Esophagus muscularis mucosa (tissue), 3 donors: ENCODE data around the gene ENPP3.

Experiments used
- CTCF ChIP-seq, 3 experiments: fragments of 200-600 bp in 2 of 3; fragments of 450-650 bp in 1 of 3; sonication (generic) in 2 of 3; IDR thresholded peaks; one replicate each; pipeline ENCODE4 v1.5.1; 2017 to 2019; ENCODE audit warnings: antibody characterized with exemption in 3 of 3, mild to moderate bottlenecking in 2 of 3, moderate library complexity in 1 of 3
- POLR2A ChIP-seq: fragments of 450-650 bp; IDR thresholded peaks from one replicate; pipeline ENCODE4 v1.6.1; 2017; ENCODE audit warnings: antibody characterized with exemption, moderate library complexity, mild to moderate bottlenecking, low read depth
- POLR2AphosphoS5 ChIP-seq, 2 donors: sonication (generic); formaldehyde crosslinking; IDR thresholded peaks; one replicate each; pipeline ENCODE4 v1.6.1; 2017; ENCODE audit warnings: antibody characterized with exemption in 2 of 2

DNA sequence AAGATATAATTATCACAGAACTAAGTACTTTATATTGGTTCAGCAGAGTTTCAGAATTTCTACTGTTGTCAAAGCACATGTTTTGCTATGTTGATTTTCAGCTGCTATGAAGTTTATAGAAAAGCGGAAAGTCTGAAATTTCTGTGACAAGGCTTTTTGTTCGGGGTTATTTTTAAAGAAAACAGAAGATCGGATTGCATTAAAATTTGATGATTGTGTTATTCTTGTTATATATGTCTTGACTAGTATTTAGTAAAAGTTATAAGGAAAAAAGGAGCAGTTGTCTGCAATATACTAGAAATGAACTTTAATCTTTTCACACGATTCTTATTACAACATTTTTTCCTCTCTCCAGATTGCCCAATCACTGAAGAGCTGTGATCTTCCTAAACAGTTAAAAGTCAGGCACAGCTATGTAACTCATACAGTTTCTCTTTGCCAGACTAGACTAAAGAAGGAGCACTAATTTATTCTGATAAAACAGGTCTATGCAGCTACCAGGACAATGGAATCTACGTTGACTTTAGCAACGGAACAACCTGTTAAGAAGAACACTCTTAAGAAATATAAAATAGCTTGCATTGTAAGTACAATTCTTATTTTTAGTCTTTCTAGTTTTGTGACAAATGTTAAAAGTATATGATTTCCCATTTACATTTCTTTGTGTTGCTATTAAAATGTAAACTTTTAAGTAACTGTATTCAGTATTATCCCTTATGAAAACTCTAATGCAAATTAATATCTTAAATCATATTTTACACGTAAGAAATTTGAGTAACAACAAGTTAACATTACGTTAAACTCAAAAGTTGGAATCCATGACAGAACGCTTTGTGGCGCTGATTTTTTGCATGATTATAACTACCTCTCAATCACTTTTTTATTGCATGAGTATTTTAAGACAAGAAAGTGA, at the start of gene ENPP3:
- TF ChIP-seq POLR2AphosphoS5 (IDR thresholded peaks at IDR 0.05) (no peak), POLR2A (no peak), CTCF (IDR thresholded peaks at IDR 0.05) (no peak)
